HCT116 (cell line): Measurements from ENCODE around the gene ELOB. TPM values are rescaled to one million over a fixed set of nuclear protein-coding genes. Genes with fewer than 3 reads are reported as not detected.
A peak's percentile ranks its signal among the peaks of the same experiment; 100 is the strongest.

Source experiments
- ATAC-seq: fragments of 200-7000 bp; cut with Tn5 transposase; 2 replicates; pipeline ENCODE4 v1.9.1; 2020; ENCODE audit warnings: mild to moderate bottlenecking, moderate library complexity
- BruUV-seq: library from RNA; stranded (reverse); fragments of 400-500 nt; replicated peaks from 2 replicates; lab custom pipeline; 2021; lab: Mats Ljungman, UMichigan
- CTCF ChIA-PET: fragments of 300-600 bp; sonication (Branson Sonifier 250); formaldehyde crosslinking; loops from one replicate; lab custom pipeline; 2021; ENCODE audit warnings: antibody characterized with exemption; lab: Charles Lee
- POLR2A ChIA-PET: fragments of 300-600, 350-600 bp; sonication (Branson Sonifier 250); formaldehyde crosslinking; loops from one replicate; lab custom pipeline; 2021; ENCODE audit warnings: antibody characterized with exemption; lab: Charles Lee
- RAD21 ChIA-PET, 2 experiments: fragments of 300-600 bp; sonication (Branson Sonifier 250); formaldehyde crosslinking; loops; one replicate each; lab custom pipeline; 2023; ENCODE audit warnings: low total read pairs in 2 of 2; ENCODE audit not compliant: uncharacterized antibody in 2 of 2, unreplicated experiment in 2 of 2, low non-redundant PET in 1 of 2; lab: Charles Lee
- DNase-seq: peaks from one replicate; pipeline ENCODE4 v3.0.0-alpha.2; 2010; ENCODE audit warnings: low read depth, low spot score
- H2AFZ ChIP-seq: fragments of 200-600 bp; shearing (Covaris generic), sonication (generic); 2 replicates; pipeline ENCODE4 v1.6.1; 2017; ENCODE audit warnings: low read depth, mixed run types, mixed read lengths, antibody characterized with exemption, low read length; ENCODE audit not compliant: poor library complexity, severe bottlenecking
- H3K27ac ChIP-seq: 2 replicates; pipeline ENCODE4 v1.5.1; 2012; ENCODE audit warnings: low read depth, low read length
- H3K27me3 ChIP-seq: fragments of 200-600 bp; sonication (generic); 2 replicates; pipeline ENCODE4 v1.6.1; 2016; ENCODE audit warnings: mixed run types, low read length, mixed read lengths; ENCODE audit not compliant: insufficient read depth
- H3K36me3 ChIP-seq, 2 experiments: fragments of 200-500 bp in 1 of 2; fragments of 200-600 bp in 1 of 2; sonication (Bioruptor generic) in 1 of 2; sonication (generic) in 1 of 2; 2 replicates each; pipeline versions ENCODE4 v1.5.1 to v1.6.1; 2014 to 2016; ENCODE audit warnings: low read length in 2 of 2, inconsistent platforms in 1 of 2, mixed read lengths in 1 of 2, mixed run types in 1 of 2; ENCODE audit not compliant: insufficient read depth in 2 of 2, control insufficient read depth in 1 of 2
- H3K4me1 ChIP-seq, 2 experiments: fragments of 200-600 bp in 1 of 2; sonication (generic) in 1 of 2; 2 replicates each; pipeline versions ENCODE4 v1.5.1 to v1.6.1; 2012 to 2017; ENCODE audit warnings: low read length in 2 of 2, inconsistent platforms in 1 of 2, mild to moderate bottlenecking in 1 of 2, mixed read lengths in 1 of 2, mixed run types in 1 of 2, moderate library complexity in 1 of 2; ENCODE audit not compliant: insufficient read depth in 2 of 2, control insufficient read depth in 1 of 2
- H3K4me2 ChIP-seq: fragments of 200-600 bp; sonication (generic); 2 replicates; pipeline ENCODE4 v1.6.1; 2017; ENCODE audit warnings: mixed run types, low read length, mixed read lengths
- H3K4me3 ChIP-seq, 2 experiments: fragments of 200-600 bp in 1 of 2; sonication (generic) in 1 of 2; replicated peaks in 1 of 2; 2 replicates each; pipeline ENCODE4 v1.5.1; 2011 to 2016; ENCODE audit warnings: low read length in 2 of 2, control low read depth in 1 of 2, low read depth in 1 of 2, mild to moderate bottlenecking in 1 of 2, mixed read lengths in 1 of 2, mixed run types in 1 of 2
- H3K79me2 ChIP-seq: fragments of 200-600 bp; sonication (generic); 2 replicates; pipeline ENCODE4 v1.6.1; 2017; ENCODE audit warnings: mild to moderate bottlenecking, mixed run types, low read length, moderate library complexity, mixed read lengths; ENCODE audit not compliant: insufficient read depth
- H3K9ac ChIP-seq: fragments of 200-600 bp; sonication (generic); 2 replicates; pipeline ENCODE4 v1.6.1; 2016; ENCODE audit warnings: low read length, mixed read lengths
- H3K9me2 ChIP-seq: fragments of 200-600 bp; sonication (generic), shearing (Covaris generic); 2 replicates; pipeline ENCODE4 v1.6.1; 2017; ENCODE audit warnings: mixed run types, mild to moderate bottlenecking, moderate library complexity; ENCODE audit not compliant: insufficient read depth
- H3K9me3 ChIP-seq, 2 experiments: fragments of 200-500 bp in 1 of 2; fragments of 200-600 bp in 1 of 2; sonication (Bioruptor generic) in 1 of 2; sonication (generic) in 1 of 2; 2 replicates each; pipeline ENCODE4 v1.6.1; 2014 to 2017; ENCODE audit warnings: low read length in 2 of 2, mixed read lengths in 2 of 2, inconsistent platforms in 1 of 2, low read depth in 1 of 2, mild to moderate bottlenecking in 1 of 2, mixed run types in 1 of 2, moderate library complexity in 1 of 2; ENCODE audit not compliant: control insufficient read depth in 1 of 2, insufficient read depth in 1 of 2
- H4K20me1 ChIP-seq: fragments of 200-600 bp; sonication (generic), shearing (Covaris generic); 2 replicates; pipeline ENCODE4 v1.6.1; 2017; ENCODE audit warnings: mixed run types, mild to moderate bottlenecking, moderate library complexity; ENCODE audit not compliant: insufficient read depth
- FOSL1 ChIP-seq: IDR thresholded peaks from 2 replicates; pipeline ENCODE4 v1.6.1; 2012; ENCODE audit warnings: low read depth
- JUND ChIP-seq: IDR thresholded peaks from 2 replicates; pipeline ENCODE4 v1.6.1; 2012
- SRF ChIP-seq: IDR thresholded peaks from 2 replicates; pipeline ENCODE4 v1.6.1; 2012; ENCODE audit warnings: low read depth
- ZFX ChIP-seq: fragments of 450-650 bp; IDR thresholded peaks from 2 replicates; pipeline ENCODE4 v1.6.1; 2017
- ZNF274 ChIP-seq: fragments of 200-500 bp; sonication (Bioruptor generic); IDR thresholded peaks from 2 replicates; pipeline ENCODE4 v1.6.1; 2014; ENCODE audit warnings: mild to moderate bottlenecking, low read depth, low read length, inconsistent platforms
- intact Hi-C: fragments of 100-400 bp; cut with micrococcal nuclease; formaldehyde crosslinking; loops from 2 replicates; pipeline ENCODE4 v1.10.0; 2022
- total RNA-seq: library from RNA; stranded (reverse); gene quantifications from one replicate; pipeline ENCODE4 v1.2.1, GENCODE V29; 2021; ENCODE audit not compliant: unreplicated experiment
- TF ChIP-seq, protein P1 (sequence below): IDR thresholded peaks from 2 replicates; pipeline ENCODE4 v1.6.1; 2012; ENCODE audit warnings: low read depth
- TF ChIP-seq, protein P2 (sequence below): IDR thresholded peaks from 2 replicates; pipeline ENCODE4 v1.6.1; 2011; ENCODE audit warnings: mild to moderate bottlenecking, low read length, moderate library complexity; ENCODE audit not compliant: insufficient replicate concordance; ENCODE audit errors: extremely low read depth

ELOB gene
- total RNA-seq, 1 experiment from 2014 or later, result 239 TPM

DNA sequence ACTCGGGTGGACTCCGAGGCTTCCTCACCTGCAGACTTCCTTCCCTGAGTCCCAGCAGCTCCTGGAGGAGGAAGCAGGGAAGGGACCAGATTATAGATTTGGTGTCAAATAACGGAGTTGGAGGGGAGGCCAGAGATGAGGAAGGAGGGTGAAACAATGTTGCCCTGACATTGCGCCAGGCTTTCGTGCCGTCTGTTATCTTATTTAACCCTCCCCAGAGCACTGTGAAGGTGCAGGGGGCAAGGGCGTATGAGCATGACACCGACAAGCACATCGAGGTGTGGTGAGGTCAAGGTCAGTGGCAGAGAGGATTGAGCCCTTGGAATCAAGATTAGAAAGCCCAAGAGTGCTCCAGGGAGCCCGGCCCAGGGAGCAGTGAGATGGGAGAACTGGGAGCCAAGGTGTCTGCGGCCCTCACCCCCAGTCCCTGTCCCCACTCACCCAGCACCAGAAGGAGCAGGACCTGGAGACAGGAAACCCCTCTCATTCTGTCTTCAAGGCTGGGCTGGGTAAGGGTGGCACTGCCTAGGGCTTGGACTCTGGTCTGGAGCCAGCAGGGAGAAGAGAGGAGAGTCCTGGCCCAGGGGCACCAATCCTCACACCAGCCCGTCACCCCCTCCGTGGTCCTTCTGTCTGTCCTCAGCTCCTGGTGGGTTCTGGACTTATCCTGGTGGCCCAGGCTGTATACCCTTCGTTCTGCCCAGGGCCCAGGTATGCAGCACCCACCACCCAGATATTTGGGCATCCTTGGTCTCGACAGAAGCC, 9.2 kb upstream of the ELOB start:
- Histone ChIP-seq H3K79me2 (no peaks in the 10 kb centered on the region), H4K20me1 (no peaks in the 10 kb centered on the region), H3K9ac (no peak overlapping the region), H3K36me3 (no peaks in the 10 kb centered on the region), H3K4me1 (peaks cover 4 to 8% of the 10 kb centered on the region in 2 experiments; a peak in 3 of 4 replicates), H2AFZ (no peak overlapping the region), H3K9me2 (no peaks in the 10 kb centered on the region), H3K4me3 (no peak overlapping the region), H3K4me2 (no peak overlapping the region), H3K9me3 (no peaks in the 10 kb centered on the region), H3K27ac (peak overlapping the region; percentile 22; the same call in 1 of the 2 replicates), H3K27me3 (no peaks in the 10 kb centered on the region)
- CTCF ChIA-PET, result no interaction called here
- RAD21 ChIA-PET, result no interaction called here
- BruUV-seq, result no TSS peak
- TF ChIP-seq ZNF274 (no peak), JUND (no peak), FOSL1 (no peak), ZFX (no peak), SRF (no peak)
- TF ChIP-seq, protein P1, sequence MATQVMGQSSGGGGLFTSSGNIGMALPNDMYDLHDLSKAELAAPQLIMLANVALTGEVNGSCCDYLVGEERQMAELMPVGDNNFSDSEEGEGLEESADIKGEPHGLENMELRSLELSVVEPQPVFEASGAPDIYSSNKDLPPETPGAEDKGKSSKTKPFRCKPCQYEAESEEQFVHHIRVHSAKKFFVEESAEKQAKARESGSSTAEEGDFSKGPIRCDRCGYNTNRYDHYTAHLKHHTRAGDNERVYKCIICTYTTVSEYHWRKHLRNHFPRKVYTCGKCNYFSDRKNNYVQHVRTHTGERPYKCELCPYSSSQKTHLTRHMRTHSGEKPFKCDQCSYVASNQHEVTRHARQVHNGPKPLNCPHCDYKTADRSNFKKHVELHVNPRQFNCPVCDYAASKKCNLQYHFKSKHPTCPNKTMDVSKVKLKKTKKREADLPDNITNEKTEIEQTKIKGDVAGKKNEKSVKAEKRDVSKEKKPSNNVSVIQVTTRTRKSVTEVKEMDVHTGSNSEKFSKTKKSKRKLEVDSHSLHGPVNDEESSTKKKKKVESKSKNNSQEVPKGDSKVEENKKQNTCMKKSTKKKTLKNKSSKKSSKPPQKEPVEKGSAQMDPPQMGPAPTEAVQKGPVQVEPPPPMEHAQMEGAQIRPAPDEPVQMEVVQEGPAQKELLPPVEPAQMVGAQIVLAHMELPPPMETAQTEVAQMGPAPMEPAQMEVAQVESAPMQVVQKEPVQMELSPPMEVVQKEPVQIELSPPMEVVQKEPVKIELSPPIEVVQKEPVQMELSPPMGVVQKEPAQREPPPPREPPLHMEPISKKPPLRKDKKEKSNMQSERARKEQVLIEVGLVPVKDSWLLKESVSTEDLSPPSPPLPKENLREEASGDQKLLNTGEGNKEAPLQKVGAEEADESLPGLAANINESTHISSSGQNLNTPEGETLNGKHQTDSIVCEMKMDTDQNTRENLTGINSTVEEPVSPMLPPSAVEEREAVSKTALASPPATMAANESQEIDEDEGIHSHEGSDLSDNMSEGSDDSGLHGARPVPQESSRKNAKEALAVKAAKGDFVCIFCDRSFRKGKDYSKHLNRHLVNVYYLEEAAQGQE, result no peak
- TF ChIP-seq, protein P2, sequence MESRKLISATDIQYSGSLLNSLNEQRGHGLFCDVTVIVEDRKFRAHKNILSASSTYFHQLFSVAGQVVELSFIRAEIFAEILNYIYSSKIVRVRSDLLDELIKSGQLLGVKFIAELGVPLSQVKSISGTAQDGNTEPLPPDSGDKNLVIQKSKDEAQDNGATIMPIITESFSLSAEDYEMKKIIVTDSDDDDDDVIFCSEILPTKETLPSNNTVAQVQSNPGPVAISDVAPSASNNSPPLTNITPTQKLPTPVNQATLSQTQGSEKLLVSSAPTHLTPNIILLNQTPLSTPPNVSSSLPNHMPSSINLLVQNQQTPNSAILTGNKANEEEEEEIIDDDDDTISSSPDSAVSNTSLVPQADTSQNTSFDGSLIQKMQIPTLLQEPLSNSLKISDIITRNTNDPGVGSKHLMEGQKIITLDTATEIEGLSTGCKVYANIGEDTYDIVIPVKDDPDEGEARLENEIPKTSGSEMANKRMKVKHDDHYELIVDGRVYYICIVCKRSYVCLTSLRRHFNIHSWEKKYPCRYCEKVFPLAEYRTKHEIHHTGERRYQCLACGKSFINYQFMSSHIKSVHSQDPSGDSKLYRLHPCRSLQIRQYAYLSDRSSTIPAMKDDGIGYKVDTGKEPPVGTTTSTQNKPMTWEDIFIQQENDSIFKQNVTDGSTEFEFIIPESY, result no peak
- DNase-seq (no peak), ATAC-seq (peak; percentile 20; the same call in 1 of the 2 replicates)
- intact Hi-C loops, result no loop called here
- POLR2A ChIA-PET, result no interaction called here
